OCI-LY7 (cell line): ENCODE results near the gene NTM.

Source experiments
- CTCF ChIP-seq: fragments of 200-600 bp; sonication (generic); conservative IDR thresholded peaks from 2 replicates; pipeline ENCODE4 v1.5.1; 2014; ENCODE audit warnings: mild to moderate bottlenecking, antibody characterized with exemption, low read length, moderate library complexity, mixed read lengths
- EZH2phosphoT487 ChIP-seq: fragments of 200-600 bp; sonication (generic); IDR thresholded peaks from 2 replicates; pipeline ENCODE4 v1.6.1; 2018; ENCODE audit warnings: low read depth, borderline replicate concordance, mild to moderate bottlenecking, mixed run types, antibody characterized with exemption, low read length, moderate library complexity, mixed read lengths

GRCh38 chr11:131629925-131630540, 259.6 kb downstream of the NTM start:
- TF ChIP-seq CTCF (no peak), EZH2phosphoT487 (no peak)
